PC-9 (cell line): ENCODE results near the gene RAB10. TPM values are rescaled to one million over a fixed set of nuclear protein-coding genes. Genes with fewer than 3 reads are reported as not detected.

Experiments used
- BruUV-seq: library from RNA; stranded (reverse); fragments of 400-500 nt; replicated peaks from 2 replicates; lab custom pipeline; 2021; lab: Mats Ljungman, UMichigan
- CTCF ChIA-PET: fragments of 300-600 bp; sonication (Branson Sonifier 250); formaldehyde crosslinking; loops from one replicate; lab custom pipeline; 2022; ENCODE audit warnings: antibody characterized with exemption; lab: Charles Lee
- POLR2A ChIA-PET: fragments of 300-600 bp; sonication (Branson Sonifier 250); formaldehyde crosslinking; loops from one replicate; lab custom pipeline; 2022; ENCODE audit warnings: antibody characterized with exemption; ENCODE audit not compliant: unreplicated experiment; lab: Charles Lee
- DNase-seq, 2 experiments: peaks; one replicate each; pipeline versions ENCODE4 v3.0.0 to v3.0.0-alpha.2; 2015 to 2022; ENCODE audit warnings: mixed read lengths in 1 of 2
- H2AFZ ChIP-seq: fragments of 200-600 bp; sonication (generic); 2 replicates; pipeline ENCODE4 v1.8.1; 2017; ENCODE audit warnings: antibody characterized with exemption
- H3F3A ChIP-seq: fragments of 200-600 bp; sonication (generic); 2 replicates; pipeline ENCODE4 v1.8.1; 2017; ENCODE audit warnings: antibody characterized with exemption, mild to moderate bottlenecking, low read depth; ENCODE audit not compliant: insufficient read depth
- H3K27ac ChIP-seq: fragments of 200-600 bp; sonication (generic); 2 replicates; pipeline ENCODE4 v1.6.1; 2016; ENCODE audit warnings: mixed run types
- H3K27me3 ChIP-seq: fragments of 200-600 bp; sonication (generic); 2 replicates; pipeline ENCODE4 v1.6.1; 2016; ENCODE audit warnings: low read depth, mixed run types; ENCODE audit not compliant: insufficient read depth
- H3K36me3 ChIP-seq: fragments of 200-600 bp; sonication (generic); 2 replicates; pipeline ENCODE4 v1.6.1; 2016; ENCODE audit warnings: low read depth, mixed run types
- H3K4me1 ChIP-seq: fragments of 200-600 bp; sonication (generic); replicated peaks from 2 replicates; pipeline ENCODE4 v1.6.1; 2016; ENCODE audit warnings: mixed run types; ENCODE audit not compliant: insufficient read depth
- H3K4me2 ChIP-seq: fragments of 200-600 bp; sonication (generic); 2 replicates; pipeline ENCODE4 v1.6.1; 2017; ENCODE audit warnings: mixed run types
- H3K4me3 ChIP-seq: fragments of 200-600 bp; sonication (generic); 2 replicates; pipeline ENCODE4 v1.6.1; 2016; ENCODE audit warnings: mixed run types
- H3K79me2 ChIP-seq: fragments of 200-600 bp; sonication (generic); 2 replicates; pipeline ENCODE4 v1.6.1; 2017; ENCODE audit warnings: low read depth, mixed run types
- H3K9me2 ChIP-seq: fragments of 200-600 bp; sonication (generic); 2 replicates; pipeline ENCODE4 v1.8.1; 2017; ENCODE audit warnings: mild to moderate bottlenecking; ENCODE audit not compliant: insufficient read depth
- H3K9me3 ChIP-seq: fragments of 200-600 bp; sonication (generic); 2 replicates; pipeline ENCODE4 v1.8.1; 2016; ENCODE audit warnings: low read depth; ENCODE audit not compliant: insufficient read depth
- H4K20me1 ChIP-seq: fragments of 200-600 bp; sonication (generic); 2 replicates; pipeline ENCODE4 v1.8.1; 2017; ENCODE audit not compliant: insufficient read depth
- CTCF ChIP-seq: fragments of 200-600 bp; sonication (generic); conservative IDR thresholded peaks from 2 replicates; pipeline ENCODE4 v1.6.1; 2017; ENCODE audit warnings: mixed run types, antibody characterized with exemption, mild to moderate bottlenecking, moderate library complexity
- EZH2 ChIP-seq: fragments of 200-600 bp; sonication (generic); IDR thresholded peaks from 2 replicates; pipeline ENCODE4 v1.8.0; 2017; ENCODE audit warnings: antibody characterized with exemption, low read depth
- intact Hi-C: fragments of 100-400 bp; cut with micrococcal nuclease; formaldehyde crosslinking; loops from one replicate; pipeline ENCODE4 v1.10.0; 2022; ENCODE audit not compliant: unreplicated experiment
- total RNA-seq: library from RNA; stranded (reverse); gene quantifications from 2 replicates; pipeline ENCODE4 v1.2.3, GENCODE V29; 2021

The RAB10 gene
- total RNA-seq, 1 experiment from 2014 or later = 171 TPM

GRCh38 chr2:26128176-26128575, 94.3 kb downstream of the RAB10 start:
- Histone ChIP-seq H3K4me1 (no peaks in the 10 kb centered on the region), H3K79me2 (peaks cover 44% of the 10 kb centered on the region), H3K36me3 (peaks cover 18% of the 10 kb centered on the region; the same call in 1 of the 2 replicates), H3K4me2 (no peak overlapping the region), H3K27ac (no peak overlapping the region), H3K27me3 (no peaks in the 10 kb centered on the region), H3K9me2 (no peaks in the 10 kb centered on the region), H3K4me3 (no peak overlapping the region), H3K9me3 (no peaks in the 10 kb centered on the region), H3F3A (peaks cover 24% of the 10 kb centered on the region), H2AFZ (no peak overlapping the region), H4K20me1 (peaks cover 51% of the 10 kb centered on the region)
- POLR2A ChIA-PET = interaction anchor here (0.6 kb wide), 1 partner anchor 88 kb away, joined by 8 read pairs; no protein-coding TSS in a partner anchor
- CTCF ChIA-PET = no interaction called here
- BruUV-seq = no TSS peak
- TF ChIP-seq EZH2 (no peak), CTCF (no peak)
- no peak for DNase-seq
- intact Hi-C loops = no loop called here

GRCh38 chr2:26130763-26131162, 96.9 kb downstream of the RAB10 start:
- no peak overlapping the region for H3K27ac ChIP-seq
- POLR2A ChIA-PET = no interaction called here
- no peak for DNase-seq
- peaks cover 24% of the 10 kb centered on the region for H3F3A ChIP-seq
- no peak for TF ChIP-seq CTCF
- TF ChIP-seq EZH2 = no peak
- peaks cover 27% of the 10 kb centered on the region; the same call in 1 of the 2 replicates for H3K36me3 ChIP-seq
- H4K20me1 ChIP-seq = peaks cover 46% of the 10 kb centered on the region
- no peak overlapping the region for H3K4me2 ChIP-seq
- CTCF ChIA-PET = no interaction called here
- no peak overlapping the region for H3K4me3 ChIP-seq
- BruUV-seq = no TSS peak
- no peaks in the 10 kb centered on the region for H3K4me1 ChIP-seq
- intact Hi-C loops = no loop called here
- H3K79me2 ChIP-seq = peaks cover 20% of the 10 kb centered on the region
- no peak overlapping the region for H2AFZ ChIP-seq
- H3K9me3 ChIP-seq = no peaks in the 10 kb centered on the region
- H3K27me3 ChIP-seq = no peaks in the 10 kb centered on the region
- H3K9me2 ChIP-seq = no peaks in the 10 kb centered on the region

GRCh38 chr2:26136451-26136850, 102.6 kb downstream of the RAB10 start:
- intact Hi-C loops = no loop called here
- Histone ChIP-seq H3K9me2 (no peaks in the 10 kb centered on the region), H3K9me3 (no peaks in the 10 kb centered on the region), H2AFZ (no peak overlapping the region), H3K79me2 (no peaks in the 10 kb centered on the region; the same call in 1 of the 2 replicates), H4K20me1 (peaks cover 29% of the 10 kb centered on the region), H3K27me3 (no peaks in the 10 kb centered on the region), H3K4me2 (no peak overlapping the region), H3K27ac (no peak overlapping the region; the same call in 1 of the 2 replicates), H3F3A (peaks cover 38% of the 10 kb centered on the region), H3K4me3 (no peak overlapping the region), H3K36me3 (peaks cover 20% of the 10 kb centered on the region), H3K4me1 (no peaks in the 10 kb centered on the region)
- BruUV-seq = no TSS peak
- no peak for DNase-seq
- ChIA-PET POLR2A (no interaction called here), CTCF (interaction anchor here (0.7 kb wide), 1 partner anchor 71 kb away, joined by 3 read pairs; no protein-coding TSS in a partner anchor)
- TF ChIP-seq EZH2 (no peak), CTCF (no peak)
